Hepatocyte (in vitro differentiated cells): ENCODE results near the gene AP3D1. TPM values are rescaled to one million over a fixed set of nuclear protein-coding genes. Genes with fewer than 3 reads are reported as not detected.
A peak's percentile ranks its signal among the peaks of the same experiment; 100 is the strongest.

Experiments used
- DNase-seq: peaks from one replicate; pipeline ENCODE4 v3.0.0-alpha.2; 2016; ENCODE audit warnings: low spot score
- H2AFZ ChIP-seq: fragments of 200-600 bp; sonication (generic); 2 replicates; pipeline ENCODE4 v1.6.0; 2016; ENCODE audit warnings: antibody characterized with exemption, mild to moderate bottlenecking
- H3K27ac ChIP-seq: fragments of 200-600 bp; sonication (generic); 2 replicates; pipeline ENCODE4 v1.5.1; 2016; ENCODE audit warnings: mild to moderate bottlenecking
- H3K27me3 ChIP-seq: fragments of 200-600 bp; sonication (generic); 2 replicates; pipeline ENCODE4 v1.6.1; 2016
- H3K36me3 ChIP-seq: fragments of 200-600 bp; sonication (generic); replicated peaks from 2 replicates; pipeline ENCODE4 v1.5.1; 2016; ENCODE audit warnings: low read depth; ENCODE audit not compliant: insufficient read depth
- H3K4me1 ChIP-seq: fragments of 200-600 bp; sonication (generic); 2 replicates; pipeline ENCODE4 v1.5.1; 2016; ENCODE audit warnings: mild to moderate bottlenecking, moderate library complexity; ENCODE audit not compliant: insufficient read depth
- H3K4me2 ChIP-seq: fragments of 200-600 bp; sonication (generic); 2 replicates; pipeline ENCODE4 v1.6.0; 2016
- H3K4me3 ChIP-seq: fragments of 200-600 bp; sonication (generic); 2 replicates; pipeline ENCODE4 v1.5.1; 2016; ENCODE audit warnings: mild to moderate bottlenecking
- H3K79me2 ChIP-seq: fragments of 200-600 bp; sonication (generic); 2 replicates; pipeline ENCODE4 v1.6.0; 2017; ENCODE audit warnings: mild to moderate bottlenecking
- H3K9me2 ChIP-seq: fragments of 200-600 bp; sonication (generic); replicated peaks from 2 replicates; pipeline ENCODE4 v1.6.0; 2017; ENCODE audit warnings: mild to moderate bottlenecking; ENCODE audit not compliant: insufficient read depth
- H3K9me3 ChIP-seq: fragments of 200-600 bp; sonication (generic); 2 replicates; pipeline ENCODE4 v1.5.1; 2016; ENCODE audit warnings: low read depth, mild to moderate bottlenecking
- H4K20me1 ChIP-seq: fragments of 200-600 bp; sonication (generic); 2 replicates; pipeline ENCODE4 v1.6.0; 2016; ENCODE audit warnings: mild to moderate bottlenecking; ENCODE audit not compliant: insufficient read depth, poor library complexity, severe bottlenecking
- CTCF ChIP-seq: fragments of 200-600 bp; sonication (generic); IDR thresholded peaks from 2 replicates; pipeline ENCODE4 v1.5.1; 2016; ENCODE audit warnings: antibody characterized with exemption, mild to moderate bottlenecking; ENCODE audit not compliant: poor library complexity
- EZH2 ChIP-seq: fragments of 200-600 bp; sonication (generic); IDR thresholded peaks from 2 replicates; pipeline ENCODE4 v1.6.1; 2016; ENCODE audit warnings: antibody characterized with exemption, mild to moderate bottlenecking, borderline replicate concordance
- EZH2phosphoT487 ChIP-seq: fragments of 200-600 bp; sonication (generic); IDR thresholded peaks from one replicate; pipeline ENCODE4 v1.6.1; 2018; ENCODE audit warnings: antibody characterized with exemption, mild to moderate bottlenecking, low read depth, moderate library complexity; ENCODE audit not compliant: unreplicated experiment, severe bottlenecking
- WGBS: methylation state at CpG from one replicate; pipeline ENCODE4 v1.1.6; 2016; ENCODE audit warnings: low lambda C conversion rate; ENCODE audit errors: missing lambda C conversion rate; 5-methylcytosine and 5-hydroxymethylcytosine counted together
- polyA plus RNA-seq: library from polyadenylated mRNA; unstranded; fragments of >200 nt; fragmentation: Nextera tagmentation; extraction: Ambion mirVana; gene quantifications from 2 replicates; pipeline ENCODE4 v1.2.1, GENCODE V29; 2016
- total RNA-seq: library from RNA; depleted of rRNA; stranded (reverse); fragments of >200 nt; gene quantifications from 2 replicates; pipeline ENCODE4 v1.2.3, GENCODE V29; 2014

Gene AP3D1
- total and polyA plus RNA-seq, 2 experiments from 2014 or later, result 102 to 108 TPM

- WGBS, result 90% methylated on average over 37 of the region's 38 CpGs
- H3K9me2 ChIP-seq, result no peaks in the 10 kb centered on the region
- H3K4me2 ChIP-seq, result no peak overlapping the region
- no peak overlapping the region for H3K4me3 ChIP-seq
- TF ChIP-seq EZH2, result no peak
- TF ChIP-seq EZH2phosphoT487, result no peak
- no peak for TF ChIP-seq CTCF
- no peaks in the 10 kb centered on the region for H4K20me1 ChIP-seq
- peaks cover 7% of the 10 kb centered on the region for H3K79me2 ChIP-seq
- H3K27me3 ChIP-seq, result no peaks in the 10 kb centered on the region
- peaks cover 25% of the 10 kb centered on the region for H3K4me1 ChIP-seq
- H2AFZ ChIP-seq, result no peak overlapping the region
- no peaks in the 10 kb centered on the region for H3K36me3 ChIP-seq
- H3K27ac ChIP-seq, result no peak overlapping the region
- H3K9me3 ChIP-seq, result no peaks in the 10 kb centered on the region
- peak; percentile 3 for DNase-seq
Observed at GRCh38 chr19:2064788-2065524, 86.4 kb downstream of the AP3D1 start.

GRCh38 chr19:2064395-2064787, 87.0 kb downstream of the AP3D1 start:
- WGBS, result 90% methylated on average over 13 of the region's 13 CpGs
- Histone ChIP-seq H3K36me3 (no peaks in the 10 kb centered on the region), H4K20me1 (no peaks in the 10 kb centered on the region), H3K4me1 (peaks cover 30% of the 10 kb centered on the region), H3K27me3 (no peaks in the 10 kb centered on the region), H3K27ac (no peak overlapping the region), H3K4me2 (no peak overlapping the region), H3K9me2 (no peaks in the 10 kb centered on the region), H3K4me3 (no peak overlapping the region), H3K9me3 (no peaks in the 10 kb centered on the region), H3K79me2 (peaks cover 7% of the 10 kb centered on the region), H2AFZ (no peak overlapping the region)
- TF ChIP-seq EZH2phosphoT487 (no peak), EZH2 (no peak), CTCF (no peak)
- DNase-seq, result no peak

GRCh38 chr19:2063824-2064223, 87.5 kb downstream of the AP3D1 start:
- DNase-seq, result no peak
- Histone ChIP-seq H3K4me3 (no peak overlapping the region), H3K9me3 (no peaks in the 10 kb centered on the region), H3K27ac (no peak overlapping the region), H3K36me3 (no peaks in the 10 kb centered on the region), H3K4me2 (no peak overlapping the region), H3K79me2 (peaks cover 8% of the 10 kb centered on the region), H4K20me1 (no peaks in the 10 kb centered on the region), H3K4me1 (peaks cover 36% of the 10 kb centered on the region), H3K27me3 (no peaks in the 10 kb centered on the region), H3K9me2 (no peaks in the 10 kb centered on the region), H2AFZ (no peak overlapping the region)
- 92% methylated on average over 8 of the region's 8 CpGs for WGBS
- TF ChIP-seq EZH2phosphoT487, result no peak
- TF ChIP-seq EZH2, result no peak
- TF ChIP-seq CTCF, result no peak
